ENCODE measurements around the gene RIBC1. TPM values are rescaled to one million over a fixed set of nuclear protein-coding genes. Genes with fewer than 3 reads are reported as not detected.

Gene RIBC1
- total and polyA plus RNA-seq, 10 of the 15 experiments (the other 5 are each of a cell fraction or from before 2014, with no cell fraction given): 0.22 to 1.0 (median 0.54) TPM

- Histone ChIP-seq H3K4me2 (ENCODE audit: control insufficient read depth, insufficient read depth) (no peak overlapping the region), H3K36me3 (ENCODE audit: control insufficient read depth in 2 of 2, insufficient read depth in 2 of 2, low read length in 1 of 2) (no peaks in the 10 kb centered on the region), H3K27ac (ENCODE audit: control insufficient read depth, insufficient read depth) (no peak overlapping the region), H3K4me3 (no peak overlapping the region), H3K4me1 (ENCODE audit: control insufficient read depth, insufficient read depth, low read length) (peaks cover 7% of the 10 kb centered on the region), H2AFZ (ENCODE audit: control insufficient read depth, low read depth, low read length) (no peak overlapping the region), H4K20me1 (ENCODE audit: control insufficient read depth, insufficient read depth) (no peaks in the 10 kb centered on the region), H3K27me3 (replicated peaks in 1 of 2; ENCODE audit: control insufficient read depth in 2 of 2, insufficient read depth in 2 of 2, low read length in 1 of 2) (peaks cover 0 to 3% of the 10 kb centered on the region in 2 experiments; a peak in 1 of 4 replicates), H3K79me2 (ENCODE audit: control insufficient read depth, insufficient read depth, low read length) (peaks cover 9% of the 10 kb centered on the region), H3K9ac (ENCODE audit: control insufficient read depth, insufficient read depth, low read length) (no peak overlapping the region), H3K9me3 (replicated peaks; ENCODE audit: control insufficient read depth, insufficient read depth, low read length) (no peaks in the 10 kb centered on the region)
- WGBS (ENCODE audit: insufficient coverage, insufficient replicate concordance, low lambda C conversion rate, missing lambda C conversion rate): 58% methylated on average over 5 of the region's 5 CpGs
- DNase-seq (ENCODE audit: low read depth, low spot score): no peak
- ChIA-PET SMC1A (ENCODE audit: uncharacterized antibody, unreplicated experiment) (interaction anchor here (1.1 to 1.7 kb wide), 3 partner anchors 19 to 152 kb away, joined by 3 to 4 read pairs (median 3); no protein-coding TSS in a partner anchor), CTCF (interaction anchor here (0.9 to 6.6 kb wide), 4 partner anchors 8 to 154 kb away, joined by 3 to 122 read pairs (median 20); no protein-coding TSS in a partner anchor), RAD21 (ENCODE audit: unreplicated experiment) (no interaction called here), POLR2A (no interaction called here)
- intact Hi-C loops (cut with micrococcal nuclease; ENCODE audit: unreplicated experiment) (no loop called here), in situ Hi-C loops (cut with MboI) (no loop called here)
- no peak for FAIRE-seq
- no TSS peak for BruUV-seq (replicated peaks)
- TF ChIP-seq SMAD5 (IDR thresholded peaks at IDR 0.05; ENCODE audit: low read depth): no peak
- TF ChIP-seq RCOR1 (conservative IDR thresholded peaks at IDR 0.05; ENCODE audit: low read depth, low read length): no peak
- TF ChIP-seq, protein P1, sequence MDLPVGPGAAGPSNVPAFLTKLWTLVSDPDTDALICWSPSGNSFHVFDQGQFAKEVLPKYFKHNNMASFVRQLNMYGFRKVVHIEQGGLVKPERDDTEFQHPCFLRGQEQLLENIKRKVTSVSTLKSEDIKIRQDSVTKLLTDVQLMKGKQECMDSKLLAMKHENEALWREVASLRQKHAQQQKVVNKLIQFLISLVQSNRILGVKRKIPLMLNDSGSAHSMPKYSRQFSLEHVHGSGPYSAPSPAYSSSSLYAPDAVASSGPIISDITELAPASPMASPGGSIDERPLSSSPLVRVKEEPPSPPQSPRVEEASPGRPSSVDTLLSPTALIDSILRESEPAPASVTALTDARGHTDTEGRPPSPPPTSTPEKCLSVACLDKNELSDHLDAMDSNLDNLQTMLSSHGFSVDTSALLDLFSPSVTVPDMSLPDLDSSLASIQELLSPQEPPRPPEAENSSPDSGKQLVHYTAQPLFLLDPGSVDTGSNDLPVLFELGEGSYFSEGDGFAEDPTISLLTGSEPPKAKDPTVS (IDR thresholded peaks at IDR 0.05; ENCODE audit: low read depth, low read length): no peak
- TF ChIP-seq HDAC2 (IDR thresholded peaks at IDR 0.05): no peak
- no peak for TF ChIP-seq RFX5 (IDR thresholded peaks at IDR 0.05; ENCODE audit: low read depth, low read length)
- ATAC-seq: no peak
These were observed 15.6 kb downstream of the RIBC1 start for GRCh38 chrX:53438174-53438831.

GRCh38 chrX:53438832-53439230 is 16.2 kb downstream of the RIBC1 start:
- 7% methylated on average over 1 of the region's 1 CpG for WGBS (ENCODE audit: insufficient coverage, insufficient replicate concordance, low lambda C conversion rate, missing lambda C conversion rate)
- no peaks in the 10 kb centered on the region for H4K20me1 ChIP-seq (ENCODE audit: control insufficient read depth, insufficient read depth)
- POLR2A ChIA-PET: no interaction called here
- H3K9me3 ChIP-seq (replicated peaks; ENCODE audit: control insufficient read depth, insufficient read depth, low read length): no peaks in the 10 kb centered on the region
- peaks cover 0 to 3% of the 10 kb centered on the region in 2 experiments; a peak in 1 of 4 replicates for H3K27me3 ChIP-seq (replicated peaks in 1 of 2; ENCODE audit: control insufficient read depth in 2 of 2, insufficient read depth in 2 of 2, low read length in 1 of 2)
- SMC1A ChIA-PET (ENCODE audit: uncharacterized antibody, unreplicated experiment): interaction anchor here (1.1 to 1.7 kb wide), 2 partner anchors 18 to 153 kb away, joined by 3 read pairs; no protein-coding TSS in a partner anchor
- H3K9ac ChIP-seq (ENCODE audit: control insufficient read depth, insufficient read depth, low read length): no peak overlapping the region
- in situ Hi-C loops (cut with MboI): no loop called here
- H3K79me2 ChIP-seq (ENCODE audit: control insufficient read depth, insufficient read depth, low read length): peaks cover 3% of the 10 kb centered on the region
- RAD21 ChIA-PET (ENCODE audit: unreplicated experiment): no interaction called here
- intact Hi-C loops (cut with micrococcal nuclease; ENCODE audit: unreplicated experiment): no loop called here
- CTCF ChIA-PET: interaction anchor here (0.9 to 6.6 kb wide), 3 partner anchors 123 to 155 kb away, joined by 3 to 122 read pairs (median 4); no protein-coding TSS in a partner anchor
- H3K4me1 ChIP-seq (ENCODE audit: control insufficient read depth, insufficient read depth, low read length): peaks cover 4% of the 10 kb centered on the region; the same call in 1 of the 2 replicates
- no peaks in the 10 kb centered on the region for H3K36me3 ChIP-seq (ENCODE audit: control insufficient read depth in 2 of 2, insufficient read depth in 2 of 2, low read length in 1 of 2)
- no peak overlapping the region for H3K4me3 ChIP-seq
- H3K27ac ChIP-seq (ENCODE audit: control insufficient read depth, insufficient read depth): no peak overlapping the region
- no peak for ATAC-seq
- no TSS peak for BruUV-seq (replicated peaks)
- no peak overlapping the region for H3K4me2 ChIP-seq (ENCODE audit: control insufficient read depth, insufficient read depth)
- no peak overlapping the region for H2AFZ ChIP-seq (ENCODE audit: control insufficient read depth, low read depth, low read length)
- no peak for DNase-seq (ENCODE audit: low read depth, low spot score)
- no peak for FAIRE-seq
- TF ChIP-seq MTA2 (IDR thresholded peaks at IDR 0.05; ENCODE audit: low read depth) (no peak), EED (IDR thresholded peaks at IDR 0.05; ENCODE audit: low read depth) (no peak), USF1 (IDR thresholded peaks at IDR 0.05; ENCODE audit: borderline replicate concordance, extremely low read length, insufficient read depth, low read depth, low read length) (no peak), NR2F1 (conservative IDR thresholded peaks at IDR 0.05) (no peak), TCF7 (IDR thresholded peaks at IDR 0.05; ENCODE audit: borderline replicate concordance) (no peak), BMI1 (IDR thresholded peaks at IDR 0.05; ENCODE audit: borderline replicate concordance) (no peak)
- TF ChIP-seq, protein P2, sequence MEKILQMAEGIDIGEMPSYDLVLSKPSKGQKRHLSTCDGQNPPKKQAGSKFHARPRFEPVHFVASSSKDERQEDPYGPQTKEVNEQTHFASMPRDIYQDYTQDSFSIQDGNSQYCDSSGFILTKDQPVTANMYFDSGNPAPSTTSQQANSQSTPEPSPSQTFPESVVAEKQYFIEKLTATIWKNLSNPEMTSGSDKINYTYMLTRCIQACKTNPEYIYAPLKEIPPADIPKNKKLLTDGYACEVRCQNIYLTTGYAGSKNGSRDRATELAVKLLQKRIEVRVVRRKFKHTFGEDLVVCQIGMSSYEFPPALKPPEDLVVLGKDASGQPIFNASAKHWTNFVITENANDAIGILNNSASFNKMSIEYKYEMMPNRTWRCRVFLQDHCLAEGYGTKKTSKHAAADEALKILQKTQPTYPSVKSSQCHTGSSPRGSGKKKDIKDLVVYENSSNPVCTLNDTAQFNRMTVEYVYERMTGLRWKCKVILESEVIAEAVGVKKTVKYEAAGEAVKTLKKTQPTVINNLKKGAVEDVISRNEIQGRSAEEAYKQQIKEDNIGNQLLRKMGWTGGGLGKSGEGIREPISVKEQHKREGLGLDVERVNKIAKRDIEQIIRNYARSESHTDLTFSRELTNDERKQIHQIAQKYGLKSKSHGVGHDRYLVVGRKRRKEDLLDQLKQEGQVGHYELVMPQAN (conservative IDR thresholded peaks at IDR 0.05): no peak
